GM13977 (cell line): ENCODE results near the gene IL15.
A peak's percentile ranks its signal among the peaks of the same experiment; 100 is the strongest.
"Not testable (repeated sequence)": the region's sequence is repeated elsewhere in the genome, so short reads cannot be mapped to it uniquely, and the experiment has no call there.

ENCODE experiments used
- DNase-seq: peaks from one replicate; pipeline ENCODE4 v3.0.0; 2012; ENCODE audit warnings: low spot score
- in situ Hi-C: fragments of 300-500 bp; cut with MboI; formaldehyde crosslinking; loops from one replicate; pipeline ENCODE4 v1.12.0; 2022; ENCODE audit warnings: low sequenced_read_pairs, low pct_unique_long_range_greater_than_20kb, mixed read lengths, inconsistent platforms; ENCODE audit not compliant: unreplicated experiment
- TF ChIP-seq, protein P1 (sequence below): IDR thresholded peaks from 2 replicates; pipeline ENCODE4 v1.5.1; 2012; ENCODE audit warnings: mild to moderate bottlenecking, control low read depth; ENCODE audit not compliant: insufficient read depth; ENCODE audit errors: extremely low read depth, missing control alignments

IL15 gene

GRCh38 chr4:141686879-141687278, 50.5 kb downstream of the IL15 start:
- TF ChIP-seq, protein P1, sequence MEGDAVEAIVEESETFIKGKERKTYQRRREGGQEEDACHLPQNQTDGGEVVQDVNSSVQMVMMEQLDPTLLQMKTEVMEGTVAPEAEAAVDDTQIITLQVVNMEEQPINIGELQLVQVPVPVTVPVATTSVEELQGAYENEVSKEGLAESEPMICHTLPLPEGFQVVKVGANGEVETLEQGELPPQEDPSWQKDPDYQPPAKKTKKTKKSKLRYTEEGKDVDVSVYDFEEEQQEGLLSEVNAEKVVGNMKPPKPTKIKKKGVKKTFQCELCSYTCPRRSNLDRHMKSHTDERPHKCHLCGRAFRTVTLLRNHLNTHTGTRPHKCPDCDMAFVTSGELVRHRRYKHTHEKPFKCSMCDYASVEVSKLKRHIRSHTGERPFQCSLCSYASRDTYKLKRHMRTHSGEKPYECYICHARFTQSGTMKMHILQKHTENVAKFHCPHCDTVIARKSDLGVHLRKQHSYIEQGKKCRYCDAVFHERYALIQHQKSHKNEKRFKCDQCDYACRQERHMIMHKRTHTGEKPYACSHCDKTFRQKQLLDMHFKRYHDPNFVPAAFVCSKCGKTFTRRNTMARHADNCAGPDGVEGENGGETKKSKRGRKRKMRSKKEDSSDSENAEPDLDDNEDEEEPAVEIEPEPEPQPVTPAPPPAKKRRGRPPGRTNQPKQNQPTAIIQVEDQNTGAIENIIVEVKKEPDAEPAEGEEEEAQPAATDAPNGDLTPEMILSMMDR, result no peak
- in situ Hi-C loops, result no loop called here
- no peak for DNase-seq

- DNase-seq, in situ Hi-C loops: not testable (repeated sequence)
Measured at GRCh38 chr4:141689726-141690296, 53.4 kb downstream of the IL15 start.

DNA sequence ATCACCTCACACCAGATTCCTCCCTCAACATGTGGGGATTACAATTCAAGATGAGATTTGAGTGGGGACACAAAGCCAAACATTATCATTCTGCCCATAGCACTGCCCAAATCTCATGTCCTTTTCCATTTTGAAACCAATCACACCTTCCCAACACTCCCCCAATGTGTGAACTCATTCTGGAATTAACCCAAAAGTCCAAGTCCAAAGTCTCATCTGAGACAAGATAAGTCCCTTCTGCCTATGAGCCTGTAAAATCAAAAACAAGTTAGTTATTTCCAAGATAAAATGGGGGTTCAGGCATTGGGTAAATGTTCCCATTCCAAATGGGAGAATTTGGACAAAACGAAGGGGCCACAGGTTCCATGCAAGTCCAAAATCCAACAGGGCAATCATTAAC, 54.9 kb downstream of the IL15 start:
- DNase-seq, in situ Hi-C loops: not testable (repeated sequence)

DNA sequence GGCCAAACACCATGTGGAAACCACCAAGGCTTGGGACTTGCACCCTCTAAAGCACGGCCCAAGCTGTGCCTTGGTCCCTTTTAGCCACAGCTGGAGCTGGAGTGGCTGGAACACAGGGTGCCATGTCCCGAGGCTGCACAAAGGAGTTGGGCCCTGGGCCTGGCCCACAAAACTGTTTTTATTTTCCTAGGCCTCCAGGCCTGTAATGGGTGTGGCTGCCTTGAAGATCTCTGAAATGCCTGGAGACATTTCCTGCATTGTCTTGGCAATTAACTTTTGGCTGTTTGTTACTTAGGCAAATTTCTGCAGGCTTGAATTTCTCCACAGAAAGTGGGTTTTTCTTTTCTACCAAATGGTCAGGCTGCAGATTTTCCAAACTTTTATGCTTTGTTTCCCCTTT, 55.7 kb downstream of the IL15 start:
- TF ChIP-seq, protein P1, result no peak
- in situ Hi-C loops, result no loop called here
- no peak for DNase-seq

DNA sequence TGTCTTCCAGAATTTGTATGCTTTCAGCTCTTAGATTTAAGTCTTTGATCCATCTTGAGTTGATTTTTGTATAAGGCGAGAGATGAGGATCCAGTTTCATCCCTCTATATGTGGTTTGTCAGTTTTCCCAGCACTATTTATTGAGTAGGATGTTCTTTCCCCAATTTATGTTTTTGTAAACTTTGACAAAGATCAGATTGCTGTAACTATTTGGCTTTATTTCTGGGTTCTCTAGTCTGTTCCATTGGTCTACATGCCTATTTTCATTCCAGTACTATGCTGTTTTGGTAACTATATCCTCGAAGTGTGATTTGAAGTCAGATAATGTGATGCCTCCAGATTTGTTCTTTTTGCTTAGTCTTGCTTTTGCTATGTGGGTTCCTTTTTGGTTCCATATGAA, 60.7 kb downstream of the IL15 start:
- no peak for DNase-seq
- in situ Hi-C loops, result no loop called here
- TF ChIP-seq, protein P1, result no peak

DNA sequence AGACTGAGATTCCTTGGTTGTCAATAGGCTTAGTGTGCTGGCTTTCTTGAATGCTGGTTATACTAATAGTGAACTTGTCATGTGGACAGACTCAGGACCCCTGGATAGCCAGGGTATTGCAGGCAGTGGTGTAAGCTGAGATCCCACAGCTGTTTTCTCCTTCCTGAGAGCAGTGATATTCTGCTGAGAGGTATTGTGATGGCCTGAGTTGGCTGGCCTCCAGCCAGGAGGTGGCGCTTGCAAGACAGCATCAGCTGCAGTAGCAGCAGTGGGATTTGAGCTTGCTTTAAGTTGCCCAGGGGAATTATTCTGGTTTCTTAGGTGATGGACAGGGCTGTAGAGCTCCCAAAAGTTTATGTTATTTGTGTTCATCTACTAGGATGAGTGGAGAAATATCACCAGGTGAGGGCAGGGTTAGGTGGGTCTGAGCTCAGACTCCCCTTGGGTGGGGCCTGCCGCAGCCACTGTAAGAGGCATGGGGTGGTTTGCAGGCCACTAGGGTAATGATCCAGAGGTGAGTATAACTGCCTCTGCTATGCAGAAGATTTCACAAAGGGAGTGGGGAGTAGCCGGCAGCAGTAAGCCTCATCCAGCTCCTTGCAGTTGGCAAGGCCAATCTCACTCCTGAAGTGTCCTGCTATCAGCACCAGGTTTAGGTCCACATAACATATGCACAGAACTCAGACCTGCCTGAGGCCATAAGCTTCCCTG, 66.2 kb downstream of the IL15 start:
- TF ChIP-seq, protein P1, result peak; percentile 31
- no peak for DNase-seq
- in situ Hi-C loops, result no loop called here

- in situ Hi-C loops, result no loop called here
Measured at GRCh38 chr4:141703497-141703896, 67.1 kb downstream of the IL15 start.

More at GRCh38 chr4:141703497-141703896, 67.1 kb downstream of the IL15 start:
- TF ChIP-seq, protein P1, result no peak
- no peak for DNase-seq
